Lung (tissue), 12 donors: ENCODE measurements around the gene TIAM2. TPM values are rescaled to one million over a fixed set of nuclear protein-coding genes. Genes with fewer than 3 reads are reported as not detected.

Experiments
- ATAC-seq: fragments of 200-7000 bp; cut with Tn5 transposase; one replicate; pipeline ENCODE4 v1.9.1; 2020; ENCODE audit warnings: moderate number of reproducible peaks; ENCODE audit not compliant: insufficient read depth, low FRiP score
- DNase-seq, 3 donors: peaks; one replicate each; pipeline ENCODE4 v3.0.0-alpha.2; 2013 to 2017
- H3K27ac ChIP-seq, 2 donors: one replicate each; pipeline ENCODE4 v1.5.1; 2013; ENCODE audit warnings: mild to moderate bottlenecking in 2 of 2, moderate library complexity in 2 of 2, control low read depth in 1 of 2, inconsistent platforms in 1 of 2, low read depth in 1 of 2, low read length in 1 of 2
- H3K27me3 ChIP-seq, 3 donors: one replicate each; pipeline ENCODE4 v1.5.1; 2013; ENCODE audit warnings: low read length in 2 of 3; ENCODE audit not compliant: control insufficient read depth in 3 of 3, insufficient read depth in 3 of 3
- H3K36me3 ChIP-seq, 4 donors: one replicate each; pipeline ENCODE4 v1.5.1; 2013; ENCODE audit warnings: low read length in 4 of 4, mild to moderate bottlenecking in 1 of 4, moderate library complexity in 1 of 4; ENCODE audit not compliant: control insufficient read depth in 4 of 4, insufficient read depth in 4 of 4
- H3K4me1 ChIP-seq, 5 donors: one replicate each; pipeline ENCODE4 v1.5.1; 2013; ENCODE audit warnings: low read length in 5 of 5, mild to moderate bottlenecking in 2 of 5, moderate library complexity in 1 of 5; ENCODE audit not compliant: control insufficient read depth in 5 of 5, insufficient read depth in 5 of 5
- H3K4me3 ChIP-seq: one replicate; pipeline ENCODE4 v1.5.1; 2013; ENCODE audit warnings: mild to moderate bottlenecking, control low read depth, moderate library complexity
- H3K9ac ChIP-seq, 2 donors: one replicate each; pipeline ENCODE4 v1.5.1; 2013; ENCODE audit warnings: low read length in 2 of 2, control low read depth in 1 of 2; ENCODE audit not compliant: insufficient read depth in 1 of 2
- H3K9me3 ChIP-seq, 4 donors: one replicate each; pipeline ENCODE4 v1.5.1; 2013; ENCODE audit warnings: low read length in 3 of 4, mild to moderate bottlenecking in 1 of 4, moderate library complexity in 1 of 4; ENCODE audit not compliant: control insufficient read depth in 4 of 4, insufficient read depth in 3 of 4
- WGBS, 2 donors: extraction: QIAGEN DNeasy Blood & Tissue Kit; methylation state at CpG; one replicate each; pipeline ENCODE4 v1.1.7; 2013; 5-methylcytosine and 5-hydroxymethylcytosine counted together
- polyA plus RNA-seq, 2 donors: library from polyadenylated mRNA; stranded (reverse); fragments of 200-250 nt; gene quantifications; one replicate each; pipeline ENCODE4 v1.2.1, GENCODE V29; 2013
- total RNA-seq, 2 donors: library from RNA; depleted of rRNA in 1 of 2; stranded (reverse); fragments of >200 nt in 1 of 2; gene quantifications; one replicate each; pipeline ENCODE4 v1.2.1, GENCODE V29; 2014 to 2021
- TF ChIP-seq, protein P1 (sequence below): IDR thresholded peaks from 2 replicates; pipeline ENCODE4 v1.5.1; 2012; ENCODE audit warnings: mild to moderate bottlenecking; ENCODE audit errors: control extremely low read depth, extremely low read depth
- donor health status: control.
- donor health status: control.
- donor health status: Bipolar disorder and iron deficiency.
- donor health status: healthy.
- donor health status: DM: yes; HTN: yes; CAD: no.

TIAM2 gene
- total and polyA plus RNA-seq, 4 donors, result 1.8 to 17.5 (median 4.1) TPM

DNA sequence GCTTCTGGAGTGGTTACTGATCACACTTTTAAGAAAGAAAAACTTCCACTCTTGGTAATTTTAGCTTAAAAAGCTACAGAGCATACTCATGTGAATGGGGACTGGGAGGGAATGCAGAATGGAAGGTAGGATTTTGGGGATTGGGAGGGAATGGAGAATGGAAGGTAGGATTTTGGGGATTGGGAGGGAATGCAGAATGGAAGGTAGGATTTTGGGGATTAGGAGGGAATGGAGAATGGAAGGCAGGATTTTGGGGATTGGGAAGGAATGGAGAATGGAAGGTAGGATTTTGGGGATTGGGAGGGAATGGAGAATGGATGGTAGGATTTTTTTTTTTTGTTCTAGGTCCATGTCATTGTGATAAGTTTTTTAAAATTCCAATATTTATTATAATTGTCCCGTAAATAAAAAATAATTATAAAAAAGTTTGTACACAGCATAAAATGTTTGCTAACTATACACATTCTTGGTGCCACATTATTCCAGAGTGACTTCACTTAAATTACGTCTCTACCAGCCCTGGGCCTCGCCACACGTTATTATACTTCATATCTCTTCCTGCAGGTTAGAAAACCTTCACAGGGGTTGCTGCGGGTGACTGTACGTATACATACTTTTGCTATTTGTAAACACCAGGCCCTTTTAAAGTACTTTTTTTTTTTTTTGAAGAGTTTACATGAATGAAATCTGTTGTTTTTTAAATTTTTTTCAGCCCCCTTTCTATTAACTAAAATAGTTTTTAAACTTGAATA is 127.3 kb downstream of the TIAM2 start:
- 85 to 92% methylated on average over 6 of the region's 6 CpGs for WGBS, 2 donors
- Histone ChIP-seq H3K9ac (no peak overlapping the region), H3K4me1 (peaks cover 0 to 9% (median 0%) of the 10 kb centered on the region in 5 donors), H3K4me3 (no peak overlapping the region), H3K9me3 (no peaks in the 10 kb centered on the region), H3K27ac (no peak overlapping the region), H3K36me3 (no peaks in the 10 kb centered on the region), H3K27me3 (no peaks in the 10 kb centered on the region)
- TF ChIP-seq, protein P1, sequence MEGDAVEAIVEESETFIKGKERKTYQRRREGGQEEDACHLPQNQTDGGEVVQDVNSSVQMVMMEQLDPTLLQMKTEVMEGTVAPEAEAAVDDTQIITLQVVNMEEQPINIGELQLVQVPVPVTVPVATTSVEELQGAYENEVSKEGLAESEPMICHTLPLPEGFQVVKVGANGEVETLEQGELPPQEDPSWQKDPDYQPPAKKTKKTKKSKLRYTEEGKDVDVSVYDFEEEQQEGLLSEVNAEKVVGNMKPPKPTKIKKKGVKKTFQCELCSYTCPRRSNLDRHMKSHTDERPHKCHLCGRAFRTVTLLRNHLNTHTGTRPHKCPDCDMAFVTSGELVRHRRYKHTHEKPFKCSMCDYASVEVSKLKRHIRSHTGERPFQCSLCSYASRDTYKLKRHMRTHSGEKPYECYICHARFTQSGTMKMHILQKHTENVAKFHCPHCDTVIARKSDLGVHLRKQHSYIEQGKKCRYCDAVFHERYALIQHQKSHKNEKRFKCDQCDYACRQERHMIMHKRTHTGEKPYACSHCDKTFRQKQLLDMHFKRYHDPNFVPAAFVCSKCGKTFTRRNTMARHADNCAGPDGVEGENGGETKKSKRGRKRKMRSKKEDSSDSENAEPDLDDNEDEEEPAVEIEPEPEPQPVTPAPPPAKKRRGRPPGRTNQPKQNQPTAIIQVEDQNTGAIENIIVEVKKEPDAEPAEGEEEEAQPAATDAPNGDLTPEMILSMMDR, result no peak
- DNase-seq (no peak), ATAC-seq (no peak)

DNA sequence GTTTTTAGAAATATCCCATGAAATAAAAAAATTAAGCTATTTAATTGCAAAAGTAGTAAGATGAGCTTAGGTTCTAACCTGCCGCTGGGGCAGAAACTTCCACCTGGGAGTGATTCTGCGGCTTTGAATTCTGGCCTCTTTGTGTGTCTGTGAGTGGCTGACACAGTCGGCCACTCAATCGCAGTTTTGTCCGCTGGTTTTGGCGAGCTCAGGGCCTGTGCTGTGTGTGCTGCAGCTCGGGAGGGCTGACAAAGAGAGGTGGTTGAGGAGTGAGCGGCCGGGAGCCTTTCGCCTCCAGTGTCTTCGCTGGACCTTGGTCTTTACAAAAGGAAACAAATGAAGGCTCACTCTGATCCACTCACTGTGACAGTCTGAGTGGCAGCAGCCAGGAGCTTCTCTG is 128.4 kb downstream of the TIAM2 start:
- DNase-seq (no peak), ATAC-seq (no peak)
- no peaks in the 10 kb centered on the region for H3K36me3 ChIP-seq
- H3K4me1 ChIP-seq, result peaks cover 0 to 9% (median 0%) of the 10 kb centered on the region in 5 donors
- H3K27ac ChIP-seq, result no peak overlapping the region
- H3K4me3 ChIP-seq, result no peak overlapping the region
- no peaks in the 10 kb centered on the region for H3K27me3 ChIP-seq
- no peak overlapping the region for H3K9ac ChIP-seq
- TF ChIP-seq, protein P1, result no peak
- H3K9me3 ChIP-seq, result no peaks in the 10 kb centered on the region
- WGBS, 2 donors, result 94% methylated on average over 11 of the region's 11 CpGs

DNA sequence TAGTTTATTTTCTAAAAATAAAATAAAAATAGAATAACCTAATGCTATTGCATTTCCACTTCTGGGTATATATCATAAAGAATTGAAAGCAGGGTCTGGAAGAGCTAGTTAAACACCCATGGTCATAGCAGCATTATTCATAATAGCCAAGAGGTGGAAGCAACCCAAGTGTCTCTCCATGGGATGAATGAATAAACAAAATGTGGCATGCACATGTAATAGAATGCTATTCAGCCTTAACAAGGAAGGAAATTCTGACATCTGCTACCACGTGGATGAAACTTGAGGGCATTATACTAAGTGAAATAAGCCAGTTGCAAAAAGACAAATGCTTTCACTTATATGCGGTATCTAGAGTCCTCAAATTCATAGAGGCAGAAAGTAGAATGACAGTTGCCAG is 130.8 kb downstream of the TIAM2 start:
- H3K4me3 ChIP-seq, result no peak overlapping the region
- peaks cover 0 to 8% (median 0%) of the 10 kb centered on the region in 4 donors for H3K36me3 ChIP-seq
- H3K9me3 ChIP-seq, result no peaks in the 10 kb centered on the region
- TF ChIP-seq, protein P1, result no peak
- no peaks in the 10 kb centered on the region for H3K27me3 ChIP-seq
- 55 to 62% methylated on average over 2 of the region's 2 CpGs for WGBS, 2 donors
- no peak overlapping the region for H3K9ac ChIP-seq
- peaks cover 0 to 9% (median 0%) of the 10 kb centered on the region in 5 donors for H3K4me1 ChIP-seq
- DNase-seq, result no peak
- ATAC-seq, result no peak
- no peak overlapping the region for H3K27ac ChIP-seq
